A549 (cell line): ENCODE data around the gene CELF5. TPM values are rescaled to one million over a fixed set of nuclear protein-coding genes. Genes with fewer than 3 reads are reported as not detected.
A peak's percentile ranks its signal among the peaks of the same experiment; 100 is the strongest.

ENCODE experiments used
- ATAC-seq, 2 experiments: fragments of 200-7000 bp in 1 of 2; fragments of >200 bp in 1 of 2; cut with Nextera tagmentation in 1 of 2; cut with Tn5 transposase in 1 of 2; 3 replicates each; pipeline versions ENCODE4 v1.8.0 to v1.9.1; 2018 to 2020; ENCODE audit warnings: mild to moderate bottlenecking in 1 of 2, moderate library complexity in 1 of 2
- CTCF ChIA-PET: fragments of 300-600 bp; sonication (Branson Sonifier 250); formaldehyde crosslinking; extraction: SDS; loops from one replicate; lab custom pipeline; 2021; ENCODE audit warnings: antibody characterized with exemption, inconsistent platforms; lab: Yijun Ruan, JAX
- POLR2A ChIA-PET: fragments of 350-600 bp; formaldehyde crosslinking; extraction: SDS; loops from one replicate; lab custom pipeline; 2021; ENCODE audit warnings: antibody characterized with exemption, inconsistent platforms; lab: Yijun Ruan, JAX
- DNase-seq, 2 experiments: peaks; one replicate each; pipeline versions ENCODE4 v3.0.0 to v3.0.0-alpha.2; 2011 to 2016; ENCODE audit warnings: low read depth in 1 of 2, low spot score in 1 of 2
- FAIRE-seq: peaks from 2 replicates; lab custom pipeline; 2011; peaks lifted over from hg19 to GRCh38; lab: Jason Lieb, UNC
- H3K27ac ChIP-seq, 2 experiments: fragments of >200 bp; sonication (Bioruptor Twin); formaldehyde crosslinking; 3 replicates each; pipeline ENCODE4 v1.5.1; 2016 to 2017
- H3K4me1 ChIP-seq: fragments of >200 bp; sonication (Bioruptor Twin); formaldehyde crosslinking; 3 replicates; pipeline ENCODE4 v1.6.1; 2016
- H3K4me2 ChIP-seq: fragments of >200 bp; sonication (Bioruptor Twin); formaldehyde crosslinking; 3 replicates; pipeline ENCODE4 v1.6.1; 2016
- H3K4me3 ChIP-seq: fragments of >200 bp; sonication (Bioruptor Twin); formaldehyde crosslinking; 3 replicates; pipeline ENCODE4 v1.5.1; 2016
- H3K9me3 ChIP-seq: fragments of >200 bp; sonication (Bioruptor Twin); formaldehyde crosslinking; 3 replicates; pipeline ENCODE4 v1.6.1; 2016
- BCL3 ChIP-seq: fragments of >200 bp; sonication (Bioruptor Twin); formaldehyde crosslinking; IDR thresholded peaks from 3 replicates; pipeline ENCODE4 v1.6.1; 2016
- CBX8 ChIP-seq: fragments of 200-600 bp; sonication (generic); IDR thresholded peaks from 2 replicates; pipeline ENCODE4 v1.6.1; 2016
- EHF ChIP-seq: fragments of 250-450 bp; sonication (Bioruptor Pico); IDR thresholded peaks from 2 replicates; pipeline ENCODE4 v1.5.0; 2020; ENCODE audit warnings: mild to moderate bottlenecking
- ESRRA ChIP-seq: fragments of 150-350 bp; IDR thresholded peaks from 2 replicates; pipeline ENCODE4 v1.6.1; 2014; ENCODE audit warnings: mild to moderate bottlenecking, low read length, borderline replicate concordance
- FOSL2 ChIP-seq, 2 experiments: fragments of 450-650 bp in 1 of 2; fragments of >200 bp in 1 of 2; sonication (Bioruptor Twin) in 1 of 2; formaldehyde crosslinking; IDR thresholded peaks; 2 replicates each; pipeline versions ENCODE4 v1.5.0 to v1.6.1; 2016 to 2020; ENCODE audit warnings: mild to moderate bottlenecking in 1 of 2, moderate library complexity in 1 of 2
- HMGXB4 ChIP-seq: fragments of 250-450 bp; sonication (Bioruptor Pico); IDR thresholded peaks from 2 replicates; pipeline ENCODE4 v1.5.0; 2021; ENCODE audit warnings: mild to moderate bottlenecking, moderate library complexity, borderline replicate concordance
- JUN ChIP-seq, 2 experiments: fragments of >200 bp; sonication (Bioruptor Twin); formaldehyde crosslinking; IDR thresholded peaks; 2 replicates in 1 of 2; 3 replicates in 1 of 2; pipeline ENCODE4 v1.6.1; 2016 to 2017
- MAFK ChIP-seq: fragments of 450-650 bp; IDR thresholded peaks from 2 replicates; pipeline ENCODE4 v1.6.1; 2014; ENCODE audit not compliant: partially characterized antibody
- MAX ChIP-seq: IDR thresholded peaks from 2 replicates; pipeline ENCODE4 v1.6.1; 2012
- MYC ChIP-seq: IDR thresholded peaks from 2 replicates; pipeline ENCODE4 v1.6.1; 2012; ENCODE audit warnings: mild to moderate bottlenecking, inconsistent platforms, low read length, improper control_type of control experiment, borderline replicate concordance
- NR3C1 ChIP-seq: fragments of >200 bp; sonication (Bioruptor Twin); formaldehyde crosslinking; IDR thresholded peaks from 3 replicates; pipeline ENCODE4 v1.6.1; 2017
- PBX3 ChIP-seq: IDR thresholded peaks from 2 replicates; pipeline ENCODE4 v1.6.1; 2012
- PHF8 ChIP-seq: fragments of 200-600 bp; sonication (generic); IDR thresholded peaks from 2 replicates; pipeline ENCODE4 v1.6.1; 2016; ENCODE audit warnings: low read depth, mild to moderate bottlenecking, antibody characterized with exemption, moderate library complexity, borderline replicate concordance
- POLR2A ChIP-seq: IDR thresholded peaks from 2 replicates; pipeline ENCODE4 v1.6.1; 2012; ENCODE audit warnings: mild to moderate bottlenecking, low read length
- REST ChIP-seq: fragments of 200-600 bp; sonication (generic); IDR thresholded peaks from 2 replicates; pipeline ENCODE4 v1.6.1; 2016; ENCODE audit warnings: antibody characterized with exemption, mild to moderate bottlenecking, moderate library complexity
- TP53 ChIP-seq: fragments of 250-450 bp; sonication (Bioruptor Pico); IDR thresholded peaks from 2 replicates; pipeline ENCODE4 v1.5.0; 2021; ENCODE audit warnings: mild to moderate bottlenecking, moderate library complexity
- USF2 ChIP-seq: fragments of 450-650 bp; IDR thresholded peaks from 2 replicates; pipeline ENCODE4 v1.6.1; 2014; ENCODE audit warnings: antibody characterized with exemption
- WGBS: methylation state at CpG from one replicate; pipeline ENCODE4 v1.1.6; 2017; ENCODE audit errors: missing lambda C conversion rate; 5-methylcytosine and 5-hydroxymethylcytosine counted together
- polyA plus RNA-seq, 4 experiments: library from polyadenylated mRNA; depleted of rRNA in 3 of 4; stranded (reverse); fragments of >200 nt; fragmentation: RNase III in 1 of 4; extraction: RNeasy Plus Mini Kit Qiagen cat#74134 plus additional on column Dnase treatment in 1 of 4; gene quantifications; 2 replicates in 3 of 4; 3 replicates in 1 of 4; pipeline ENCODE4 v1.2.3, GENCODE V29; 2011 to 2017

The CELF5 gene
- polyA plus RNA-seq, 2 of the 4 experiments (the other 2 are of a cell fraction), result 0.31 to 0.61 TPM

- DNase-seq, result peak in 1 of 2 experiments; percentile 28
- Histone ChIP-seq H3K4me2 (peak overlapping the region; percentile 73), H3K4me1 (peaks cover 11% of the 10 kb centered on the region), H3K27ac (peak overlapping the region; percentile 89 to 92), H3K4me3 (peak overlapping the region; percentile 97), H3K9me3 (no peaks in the 10 kb centered on the region)
- TF ChIP-seq MAFK (peak; percentile 78), REST (no peak)
- 9% methylated on average over 14 of the region's 14 CpGs for WGBS
- ChIA-PET POLR2A (no interaction called here), CTCF (interaction anchor here (0.6 to 1.1 kb wide), 2 partner anchors 22 to 81 kb away, joined by 4 to 5 read pairs; no protein-coding TSS in a partner anchor)
- ATAC-seq, result peak; percentile 74 to 77
- FAIRE-seq, result no peak
Measured at GRCh38 chr19:3184847-3185460, 39.5 kb upstream of the CELF5 start.

- peak; percentile 93 for ATAC-seq
- TF ChIP-seq BCL3 (0 out of 3 replicates have a peak, but pooled peaks have one; percentile 36), JUN (IDR thresholded peaks at IDR 0.05) (peak; percentile 60 to 91; a peak in 4 of 5 replicates), EHF (no peak), POLR2A (peak; percentile 48), MYC (peak; percentile 38; the same call in 1 of the 2 replicates), NR3C1 (no peak), CBX8 (no peak), TP53 (CRISPR knock-in tag) (no peak), HMGXB4 (CRISPR knock-in tag) (no peak), MAX (peak; percentile 48; the same call in 1 of the 2 replicates), PBX3 (no peak), USF2 (0 out of 2 replicates have a peak, but pooled peaks have one; percentile 34), ESRRA (peak; percentile 38; the same call in 1 of the 2 replicates), FOSL2 (IDR thresholded peaks at IDR 0.05) (no peak), FOSL2 (CRISPR knock-in tag; IDR thresholded peaks at IDR 0.05) (no peak), PHF8 (peak; percentile 33; the same call in 1 of the 2 replicates)
- POLR2A ChIA-PET, result no interaction called here
- CTCF ChIA-PET, result no interaction called here
- Histone ChIP-seq H3K4me3 (peak within 1 kb of the TSS; percentile 97), H3K27ac (peak within 1 kb of the TSS; percentile 89 to 92), H3K4me2 (peak within 1 kb of the TSS; percentile 90), H3K4me1 (peaks cover 11% of the 10 kb centered on the region), H3K9me3 (no peaks in the 10 kb centered on the region)
- DNase-seq, result peak; percentile 42 to 94
- under 1% methylated on average over 30 of the region's 69 CpGs for WGBS
- no peak for FAIRE-seq
Measured at GRCh38 chr19:3185461-3186159, 38.9 kb upstream of the CELF5 start, which contains the start of gene NCLN. TSS of gene NCLN (plus strand) at chr19:3185930. CDS start at chr19:3186031, 101 bp downstream.
